Neural progenitor cell (in vitro differentiated cells): ENCODE data around the gene MPP2. TPM values are rescaled to one million over a fixed set of nuclear protein-coding genes. Genes with fewer than 3 reads are reported as not detected.

Source experiments
- DNase-seq: peaks from one replicate; pipeline ENCODE4 v3.0.0-alpha.2; 2016; ENCODE audit warnings: low spot score
- H2AFZ ChIP-seq: fragments of 200-600 bp; sonication (generic); replicated peaks from 2 replicates; pipeline ENCODE4 v1.6.1; 2016; ENCODE audit warnings: antibody characterized with exemption
- H3F3A ChIP-seq: fragments of 200-600 bp; sonication (generic); 2 replicates; pipeline ENCODE4 v1.6.1; 2016; ENCODE audit warnings: antibody characterized with exemption, low read depth
- H3K27ac ChIP-seq: fragments of 200-600 bp; sonication (generic); 2 replicates; pipeline ENCODE4 v1.5.1; 2016; ENCODE audit warnings: mild to moderate bottlenecking
- H3K27me3 ChIP-seq: fragments of 200-600 bp; sonication (generic); 2 replicates; pipeline ENCODE4 v1.6.1; 2016; ENCODE audit warnings: mild to moderate bottlenecking, moderate library complexity
- H3K36me3 ChIP-seq: fragments of 200-600 bp; sonication (generic); 2 replicates; pipeline ENCODE4 v1.5.1; 2016
- H3K4me1 ChIP-seq: fragments of 200-600 bp; sonication (generic); 2 replicates; pipeline ENCODE4 v1.6.1; 2016; ENCODE audit warnings: mixed run types
- H3K4me2 ChIP-seq: fragments of 200-600 bp; sonication (generic); 2 replicates; pipeline ENCODE4 v1.6.1; 2016
- H3K4me3 ChIP-seq: fragments of 200-600 bp; sonication (generic); 2 replicates; pipeline ENCODE4 v1.5.1; 2016
- H3K79me2 ChIP-seq: fragments of 200-600 bp; sonication (generic); 2 replicates; pipeline ENCODE4 v1.6.1; 2016; ENCODE audit warnings: low read depth
- H3K9ac ChIP-seq: fragments of 200-600 bp; sonication (generic); 2 replicates; pipeline ENCODE4 v1.6.1; 2016
- H3K9me3 ChIP-seq: fragments of 200-600 bp; sonication (generic); 2 replicates; pipeline ENCODE4 v1.5.1; 2016; ENCODE audit warnings: low read depth
- H4K20me1 ChIP-seq: fragments of 200-600 bp; sonication (generic); 2 replicates; pipeline ENCODE4 v1.6.1; 2016; ENCODE audit warnings: low read depth
- H3K27ac Mint-ChIP-seq: 3 replicates; pipeline ENCODE4 v1.8.0; 2021; ENCODE audit warnings: mixed read lengths
- H3K27me3 Mint-ChIP-seq: 2 replicates; pipeline ENCODE4 v1.8.0; 2022; ENCODE audit warnings: low read depth, mild to moderate bottlenecking, inconsistent platforms, moderate library complexity, mixed read lengths; ENCODE audit not compliant: insufficient read depth
- H3K36me3 Mint-ChIP-seq: 3 replicates; pipeline ENCODE4 v1.8.0; 2021; ENCODE audit warnings: mixed read lengths
- H3K4me1 Mint-ChIP-seq: 3 replicates; pipeline ENCODE4 v1.8.0; 2021; ENCODE audit warnings: mixed read lengths
- H3K4me3 Mint-ChIP-seq: 3 replicates; pipeline ENCODE4 v1.8.0; 2021; ENCODE audit warnings: mild to moderate bottlenecking, moderate library complexity, mixed read lengths
- H3K9me3 Mint-ChIP-seq: 3 replicates; pipeline ENCODE4 v1.8.0; 2020; ENCODE audit warnings: mixed read lengths
- CTCF ChIP-seq: fragments of 200-600 bp; sonication (generic); IDR thresholded peaks from 2 replicates; pipeline ENCODE4 v1.5.1; 2017; ENCODE audit warnings: antibody characterized with exemption, mild to moderate bottlenecking
- EZH2 ChIP-seq: fragments of 200-600 bp; sonication (generic); IDR thresholded peaks from 2 replicates; pipeline ENCODE4 v1.6.1; 2017; ENCODE audit warnings: antibody characterized with exemption, mild to moderate bottlenecking, moderate library complexity
- EZH2phosphoT487 ChIP-seq: fragments of 200-600 bp; sonication (generic); IDR thresholded peaks from 2 replicates; pipeline ENCODE4 v1.6.1; 2017; ENCODE audit warnings: antibody characterized with exemption
- total RNA-seq: library from RNA; depleted of rRNA; stranded (reverse); fragments of >200 nt; gene quantifications from 2 replicates; pipeline ENCODE4 v1.2.3, GENCODE V29; 2015; ENCODE audit warnings: low replicate concordance

Gene MPP2
- total RNA-seq, 1 donor from 2014 or later = 7.8 TPM

DNA sequence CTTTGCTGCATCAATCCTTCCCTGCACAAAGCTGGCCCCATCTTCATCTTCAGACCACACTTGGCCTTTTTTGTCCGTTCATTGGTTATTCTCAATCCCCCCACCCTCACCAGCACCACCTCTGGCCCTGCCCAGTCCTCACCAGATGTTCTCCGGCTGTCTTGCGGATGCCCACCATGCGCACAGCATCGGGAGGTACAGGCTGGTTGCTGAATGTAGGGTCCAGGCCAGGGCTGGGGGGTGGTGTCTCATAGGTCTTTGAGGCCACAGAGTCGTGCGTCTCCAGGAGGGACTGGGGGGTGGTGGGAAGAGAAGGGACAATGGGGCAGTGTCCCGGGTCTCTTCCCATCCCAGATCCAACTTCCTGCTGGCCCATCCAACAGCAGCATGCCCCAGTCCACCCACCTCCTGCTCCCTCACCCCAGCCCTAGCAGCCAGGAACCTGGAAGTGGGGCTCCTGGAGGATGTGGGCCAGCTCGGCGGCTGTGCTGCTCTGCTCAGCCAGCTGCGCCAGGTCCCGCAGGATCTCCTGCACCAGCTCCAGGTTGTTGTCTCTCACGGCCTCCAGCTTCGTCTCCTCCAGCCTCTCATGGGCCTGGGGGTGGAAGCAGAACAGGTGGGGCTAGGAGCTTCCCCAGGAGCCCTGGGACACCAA is 24.4 kb downstream of the MPP2 start:
- Histone ChIP-seq H3K79me2 (no peaks in the 10 kb centered on the region), H4K20me1 (peaks cover 8% of the 10 kb centered on the region), H3K27me3 (no peaks in the 10 kb centered on the region), H3F3A (no peaks in the 10 kb centered on the region), H3K4me2 (no peak overlapping the region), H3K4me3 (no peak overlapping the region), H3K27ac (no peak overlapping the region), H2AFZ (no peak overlapping the region), H3K9me3 (no peaks in the 10 kb centered on the region), H3K36me3 (no peaks in the 10 kb centered on the region), H3K9ac (no peak overlapping the region), H3K4me1 (peaks cover 4% of the 10 kb centered on the region)
- H3K36me3 Mint-ChIP-seq = peaks cover 4% of the 10 kb centered on the region
- no peak for DNase-seq
- H3K4me3 Mint-ChIP-seq = no peak overlapping the region
- peaks cover 2% of the 10 kb centered on the region for H3K27me3 Mint-ChIP-seq
- TF ChIP-seq CTCF (no peak), EZH2 (no peak), EZH2phosphoT487 (no peak)
- H3K9me3 Mint-ChIP-seq = no peaks in the 10 kb centered on the region
- H3K27ac Mint-ChIP-seq = no peak overlapping the region
- peaks cover 10% of the 10 kb centered on the region for H3K4me1 Mint-ChIP-seq

GRCh38 chr17:43881758-43882505 is 25.4 kb downstream of the MPP2 start:
- no peak for TF ChIP-seq CTCF
- TF ChIP-seq EZH2 = no peak
- TF ChIP-seq EZH2phosphoT487 = no peak
- Histone ChIP-seq H3F3A (no peaks in the 10 kb centered on the region), H3K9me3 (no peaks in the 10 kb centered on the region), H4K20me1 (peaks cover 8% of the 10 kb centered on the region), H2AFZ (no peak overlapping the region), H3K9ac (no peak overlapping the region), H3K79me2 (no peaks in the 10 kb centered on the region), H3K4me1 (peaks cover 3% of the 10 kb centered on the region), H3K4me2 (no peak overlapping the region), H3K27ac (no peak overlapping the region), H3K27me3 (no peaks in the 10 kb centered on the region), H3K4me3 (no peak overlapping the region), H3K36me3 (no peaks in the 10 kb centered on the region)
- Mint-ChIP-seq H3K27ac (no peak overlapping the region), H3K4me1 (peaks cover 10% of the 10 kb centered on the region), H3K4me3 (no peak overlapping the region), H3K27me3 (peaks cover 2% of the 10 kb centered on the region), H3K36me3 (peaks cover 4% of the 10 kb centered on the region), H3K9me3 (no peaks in the 10 kb centered on the region)
- no peak for DNase-seq

DNA sequence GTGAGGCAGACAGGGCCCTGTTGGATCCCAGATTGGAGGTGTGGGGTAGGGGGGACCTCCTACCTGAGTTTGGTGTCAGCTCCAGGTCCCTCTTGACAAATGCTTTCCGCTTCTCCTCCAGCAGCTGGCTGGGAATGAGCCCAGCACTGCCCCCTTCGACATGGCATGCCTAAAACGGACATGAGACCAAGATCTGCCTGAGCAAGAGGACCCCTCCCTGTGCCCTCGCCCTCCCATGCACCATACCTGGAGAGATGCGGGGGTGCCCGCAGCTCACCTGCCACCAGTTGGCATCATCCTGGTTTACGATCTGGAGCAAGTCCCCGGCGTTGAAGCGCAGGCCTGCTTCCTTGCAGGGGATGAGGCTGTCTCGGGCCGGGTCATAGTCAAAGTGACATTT is 26.2 kb downstream of the MPP2 start:
- H3K9me3 Mint-ChIP-seq = no peaks in the 10 kb centered on the region
- no peaks in the 10 kb centered on the region for H3K36me3 ChIP-seq
- no peak overlapping the region for H3K9ac ChIP-seq
- H3K4me1 Mint-ChIP-seq = peaks cover 10% of the 10 kb centered on the region
- H3K27me3 ChIP-seq = no peaks in the 10 kb centered on the region
- H3K4me1 ChIP-seq = peaks cover 3% of the 10 kb centered on the region
- H2AFZ ChIP-seq = no peak overlapping the region
- H3K79me2 ChIP-seq = no peaks in the 10 kb centered on the region
- H3F3A ChIP-seq = no peaks in the 10 kb centered on the region
- no peak overlapping the region for H3K4me2 ChIP-seq
- H3K27ac Mint-ChIP-seq = no peak overlapping the region
- peaks cover 2% of the 10 kb centered on the region for H3K27me3 Mint-ChIP-seq
- no peak for DNase-seq
- no peak overlapping the region for H3K4me3 Mint-ChIP-seq
- TF ChIP-seq EZH2 (no peak), EZH2phosphoT487 (no peak), CTCF (no peak)
- no peak overlapping the region for H3K27ac ChIP-seq
- H4K20me1 ChIP-seq = peaks cover 8% of the 10 kb centered on the region
- no peak overlapping the region for H3K4me3 ChIP-seq
- H3K36me3 Mint-ChIP-seq = peaks cover 4% of the 10 kb centered on the region
- H3K9me3 ChIP-seq = no peaks in the 10 kb centered on the region
